D721Med (cell line): ENCODE data around the gene SLC16A8.
"Not testable (repeated sequence)": the region's sequence is repeated elsewhere in the genome, so short reads cannot be mapped to it uniquely, and the experiment has no call there.

Source experiments
- DNase-seq: peaks from one replicate; pipeline ENCODE4 v3.0.0; 2011; ENCODE audit warnings: low spot score; ENCODE audit not compliant: insufficient read length
- FAIRE-seq: peaks from 2 replicates; lab custom pipeline; 2011; peaks lifted over from hg19 to GRCh38; lab: Jason Lieb, UNC
- TF ChIP-seq, protein P1 (sequence below): IDR thresholded peaks from 2 replicates; pipeline ENCODE4 v1.5.1; 2012; ENCODE audit warnings: mild to moderate bottlenecking, control low read depth; ENCODE audit not compliant: insufficient read depth; ENCODE audit errors: missing control alignments

SLC16A8 gene

GRCh38 chr22:38120359-38121110 is 36.6 kb upstream of the SLC16A8 start:
- no peak for FAIRE-seq
- DNase-seq = no peak

DNA sequence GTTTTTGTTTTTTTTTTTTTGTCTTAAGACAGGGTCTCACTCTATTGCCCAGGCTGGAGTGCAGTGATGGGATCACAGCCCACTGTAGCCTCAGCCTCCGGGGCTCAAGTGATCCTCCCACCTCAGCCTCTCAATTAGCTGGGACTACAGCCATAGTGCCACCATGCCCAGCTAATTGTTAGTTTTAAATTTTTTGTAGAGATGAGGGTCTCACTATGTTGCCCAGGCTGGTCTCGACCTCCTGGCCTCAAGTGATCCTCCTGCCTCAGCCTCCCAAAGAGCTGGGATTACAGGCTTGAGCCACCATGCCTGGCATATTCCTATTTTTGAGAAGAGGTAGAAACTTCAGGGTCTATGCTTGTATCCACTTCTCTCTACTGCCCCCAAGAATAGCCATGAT is 34.8 kb upstream of the SLC16A8 start:
- FAIRE-seq, DNase-seq: not testable (repeated sequence)

More at GRCh38 chr22:38120359-38121110, 36.6 kb upstream of the SLC16A8 start:
- TF ChIP-seq, protein P1, sequence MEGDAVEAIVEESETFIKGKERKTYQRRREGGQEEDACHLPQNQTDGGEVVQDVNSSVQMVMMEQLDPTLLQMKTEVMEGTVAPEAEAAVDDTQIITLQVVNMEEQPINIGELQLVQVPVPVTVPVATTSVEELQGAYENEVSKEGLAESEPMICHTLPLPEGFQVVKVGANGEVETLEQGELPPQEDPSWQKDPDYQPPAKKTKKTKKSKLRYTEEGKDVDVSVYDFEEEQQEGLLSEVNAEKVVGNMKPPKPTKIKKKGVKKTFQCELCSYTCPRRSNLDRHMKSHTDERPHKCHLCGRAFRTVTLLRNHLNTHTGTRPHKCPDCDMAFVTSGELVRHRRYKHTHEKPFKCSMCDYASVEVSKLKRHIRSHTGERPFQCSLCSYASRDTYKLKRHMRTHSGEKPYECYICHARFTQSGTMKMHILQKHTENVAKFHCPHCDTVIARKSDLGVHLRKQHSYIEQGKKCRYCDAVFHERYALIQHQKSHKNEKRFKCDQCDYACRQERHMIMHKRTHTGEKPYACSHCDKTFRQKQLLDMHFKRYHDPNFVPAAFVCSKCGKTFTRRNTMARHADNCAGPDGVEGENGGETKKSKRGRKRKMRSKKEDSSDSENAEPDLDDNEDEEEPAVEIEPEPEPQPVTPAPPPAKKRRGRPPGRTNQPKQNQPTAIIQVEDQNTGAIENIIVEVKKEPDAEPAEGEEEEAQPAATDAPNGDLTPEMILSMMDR = no peak

GRCh38 chr22:38118182-38118581 is 34.2 kb upstream of the SLC16A8 start:
- no peak for DNase-seq
- TF ChIP-seq, protein P1 = no peak
- no peak for FAIRE-seq

DNA sequence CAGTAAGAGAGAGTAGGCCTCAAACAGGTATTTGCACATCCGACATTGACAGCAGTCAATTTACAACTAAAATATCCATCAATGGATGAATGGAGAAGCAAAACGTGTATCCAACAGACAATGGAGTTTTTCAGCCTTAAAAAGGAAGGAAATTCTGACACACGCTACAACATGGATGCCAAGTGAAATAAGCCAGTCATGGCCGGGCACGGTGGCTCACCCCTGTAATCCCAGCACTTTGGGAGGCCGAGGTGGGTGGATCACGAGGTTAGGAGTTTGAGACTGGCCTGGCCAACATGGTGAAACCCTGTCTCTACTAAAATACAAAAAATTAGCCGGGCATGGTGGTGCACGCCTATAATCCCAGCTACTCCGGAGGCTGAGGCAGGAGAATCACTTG is 33.6 kb upstream of the SLC16A8 start:
- DNase-seq, FAIRE-seq: not testable (repeated sequence)

DNA sequence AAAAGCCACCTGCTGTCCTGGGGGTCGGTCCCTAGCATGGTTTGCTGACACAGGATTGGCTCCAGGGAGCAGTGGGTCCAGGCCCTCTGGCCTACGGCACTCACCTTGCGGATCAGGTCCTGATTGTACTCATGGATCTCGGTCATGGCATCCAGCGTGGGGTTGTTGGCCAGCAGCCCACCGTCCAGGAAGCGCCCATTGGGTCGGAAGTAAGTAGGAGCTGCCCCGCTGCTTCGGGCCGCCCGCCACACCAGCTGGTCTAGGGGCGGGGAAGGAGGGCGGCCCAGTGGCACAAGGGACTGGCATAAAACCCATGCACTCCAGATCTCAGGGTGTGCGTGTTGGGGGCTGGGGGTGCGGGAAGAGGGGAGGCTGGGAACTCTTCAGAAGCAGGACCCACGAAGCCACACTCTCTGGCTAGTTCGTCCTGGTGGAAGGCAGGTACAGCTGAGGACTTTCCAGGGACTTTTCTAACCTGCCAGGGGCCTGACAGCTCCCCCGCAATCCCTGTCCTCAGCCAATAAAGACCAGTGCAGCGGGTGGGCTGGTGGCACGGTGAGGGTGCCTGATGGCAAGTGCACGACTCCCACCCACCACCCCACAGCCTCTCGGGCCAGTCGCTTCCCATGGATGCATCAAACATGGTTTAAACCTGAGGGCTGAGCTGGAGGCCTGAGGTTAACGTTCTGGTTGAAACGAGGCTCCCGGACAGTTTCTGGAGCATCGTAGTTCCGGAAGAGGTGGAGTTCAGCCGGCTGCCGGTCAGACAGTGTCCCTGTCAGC is 31.6 kb upstream of the SLC16A8 start:
- TF ChIP-seq, protein P1 = no peak
- FAIRE-seq (no peak), DNase-seq (no peak)

- FAIRE-seq = no peak
- DNase-seq = peak; percentile 73
- TF ChIP-seq, protein P1 = peak; percentile 84
Observed at GRCh38 chr22:38114484-38115398, 30.8 kb upstream of the SLC16A8 start.

- TF ChIP-seq, protein P1 = no peak
- DNase-seq (no peak), FAIRE-seq (no peak)
Observed at GRCh38 chr22:38112381-38112780, 28.4 kb upstream of the SLC16A8 start.
